ENCODE results near the gene MAIP1.
A peak's percentile ranks its signal among the peaks of the same experiment; 100 is the strongest.

MAIP1 gene

GRCh38 chr2:199914372-199914958, 40.9 kb upstream of the MAIP1 start:
- peak overlapping the region; percentile 12 for H3K27ac ChIP-seq
- TF ChIP-seq CTCF (conservative IDR thresholded peaks at IDR 0.05) = no peak

- no peak for TF ChIP-seq CTCF (conservative IDR thresholded peaks at IDR 0.05)
- H3K27ac ChIP-seq = no peak overlapping the region
Measured at GRCh38 chr2:199916980-199917379, 38.4 kb upstream of the MAIP1 start.

GRCh38 chr2:199922856-199923255, 32.5 kb upstream of the MAIP1 start:
- no peak overlapping the region for H3K27ac ChIP-seq
- TF ChIP-seq CTCF (conservative IDR thresholded peaks at IDR 0.05) = no peak

GRCh38 chr2:199923924-199924323, 31.5 kb upstream of the MAIP1 start:
- no peak for TF ChIP-seq CTCF (conservative IDR thresholded peaks at IDR 0.05)
- H3K27ac ChIP-seq = no peak overlapping the region

GRCh38 chr2:199926806-199927205, 28.6 kb upstream of the MAIP1 start:
- no peak for TF ChIP-seq CTCF (conservative IDR thresholded peaks at IDR 0.05)
- H3K27ac ChIP-seq = no peak overlapping the region

GRCh38 chr2:199928226-199928625, 27.2 kb upstream of the MAIP1 start:
- H3K27ac ChIP-seq = no peak overlapping the region
- no peak for TF ChIP-seq CTCF (conservative IDR thresholded peaks at IDR 0.05)

GRCh38 chr2:199928626-199929025, 26.8 kb upstream of the MAIP1 start:
- H3K27ac ChIP-seq = no peak overlapping the region
- no peak for TF ChIP-seq CTCF (conservative IDR thresholded peaks at IDR 0.05)
